Head of caudate nucleus (tissue), 42 donors: Measurements from ENCODE around the gene SC5D.

Source experiments
- DNase-seq, 42 donors: peaks; one replicate each; pipeline versions ENCODE4 v3.0.0 to v3.0.0-alpha.2; 2020 to 2021; ENCODE audit warnings: mixed read lengths in 7 of 42
- intact Hi-C: fragments of 100-400 bp; cut with DNase I; formaldehyde crosslinking; loops from one replicate; pipeline ENCODE4 v1.15.0; 2022

The SC5D gene

DNA sequence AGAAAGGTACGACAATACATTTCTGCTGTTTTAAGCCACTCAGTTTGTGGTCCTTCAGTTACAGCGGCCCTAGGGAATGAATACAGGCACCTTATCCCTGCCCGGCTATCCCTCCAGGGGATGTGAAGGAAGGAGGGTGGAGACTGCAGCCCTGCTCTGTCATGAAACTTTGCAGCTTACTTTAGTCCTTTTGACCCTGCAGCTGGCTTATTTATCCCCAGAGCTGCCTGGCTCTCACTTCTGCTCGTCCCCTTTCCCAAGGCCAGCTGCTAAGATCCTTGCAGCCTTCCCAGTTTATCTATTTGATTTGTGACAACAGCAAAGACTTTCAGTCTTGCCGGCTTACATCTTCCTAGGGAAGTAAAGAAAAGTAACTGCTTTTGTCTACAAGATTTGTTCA, 55.2 kb downstream of the SC5D start:
- no peak for DNase-seq
- intact Hi-C loops = no loop called here

DNA sequence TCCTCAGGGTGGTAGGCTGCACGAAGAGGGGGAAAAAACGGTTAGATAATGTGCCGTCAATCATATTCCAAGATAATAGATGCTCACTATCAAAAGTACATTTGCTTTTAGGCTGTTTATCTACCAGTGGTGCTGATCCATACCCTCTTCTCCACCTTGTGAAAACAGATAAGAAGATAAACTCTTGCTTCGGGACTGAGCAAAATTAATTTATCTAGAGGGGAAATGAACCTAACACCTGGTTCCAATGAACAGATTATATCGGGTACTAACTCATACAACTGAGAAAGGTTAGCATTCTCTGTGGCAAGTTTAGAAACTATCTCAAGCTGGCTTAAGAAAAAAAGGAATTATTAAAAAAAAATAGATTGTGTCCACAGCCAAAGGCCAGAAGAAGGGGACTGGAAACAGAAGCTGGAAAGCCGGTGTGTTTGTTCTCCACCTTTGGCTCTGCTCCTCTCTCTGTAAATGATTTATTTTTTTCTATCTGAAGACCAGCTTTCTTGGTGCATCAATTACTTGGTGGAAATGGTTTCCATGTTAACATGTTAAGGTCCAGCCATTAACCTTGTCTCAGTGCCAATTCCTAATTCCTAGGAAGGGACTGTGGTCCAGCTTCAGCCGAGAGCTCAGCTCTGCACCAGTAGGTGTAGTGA, 55.8 kb downstream of the SC5D start:
- intact Hi-C loops = no loop called here
- no peak for DNase-seq

DNA sequence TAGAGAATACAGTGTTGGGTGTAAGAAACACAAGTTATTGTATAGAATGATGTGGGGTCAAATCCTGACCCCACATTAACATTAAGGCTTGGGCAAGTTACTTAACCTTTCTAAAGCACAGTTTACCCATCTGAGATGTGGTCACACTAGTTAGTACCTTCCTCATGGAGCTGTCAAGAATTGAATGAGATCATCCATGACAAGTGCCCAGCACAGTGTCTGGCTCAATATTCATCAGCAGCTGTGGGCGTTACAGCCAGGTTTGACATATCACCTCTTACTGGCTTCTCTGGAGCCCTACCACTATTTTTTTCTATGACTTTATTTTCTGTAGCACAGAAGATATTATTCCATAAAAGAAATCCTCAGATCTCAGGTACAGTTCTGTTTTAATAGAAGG, 57.2 kb downstream of the SC5D start:
- DNase-seq = no peak
- intact Hi-C loops = no loop called here

GRCh38 chr11:121350314-121351082, 57.9 kb downstream of the SC5D start:
- no peak for DNase-seq
- intact Hi-C loops = no loop called here

DNA sequence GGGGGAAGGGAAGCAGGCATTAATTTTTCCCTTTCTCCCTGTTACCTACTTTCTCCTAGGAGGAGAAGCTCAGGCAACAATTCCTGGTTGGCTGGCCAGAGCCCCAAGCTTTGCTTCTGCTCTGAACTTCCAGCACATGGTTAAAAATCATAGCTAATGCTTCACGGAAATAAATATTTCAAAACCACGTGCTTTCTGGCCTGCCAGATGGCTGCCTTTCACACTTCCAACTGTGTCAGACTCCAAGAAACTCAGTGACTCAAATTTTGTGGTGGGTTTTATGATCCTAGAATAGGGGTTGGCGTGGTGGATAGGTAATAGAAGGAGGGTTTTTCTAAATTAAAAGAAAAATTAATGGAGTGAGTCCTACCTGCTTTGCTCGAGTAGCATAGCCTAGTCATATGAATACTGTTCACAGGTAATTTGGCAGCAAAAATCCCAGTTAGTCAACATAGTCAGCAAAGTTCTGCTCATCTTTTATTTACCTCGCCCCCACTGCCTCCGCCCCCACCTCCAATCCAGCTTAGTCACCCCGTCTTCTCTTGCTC, 58.6 kb downstream of the SC5D start:
- no peak for DNase-seq
- intact Hi-C loops = no loop called here

- intact Hi-C loops = no loop called here
- DNase-seq = peak in 41 of 42 donors; percentile 47 to 86 (median 72)
Measured at GRCh38 chr11:121352251-121352891, 59.8 kb downstream of the SC5D start.

- intact Hi-C loops = no loop called here
- DNase-seq = no peak
Measured at GRCh38 chr11:121354192-121354591, 61.6 kb downstream of the SC5D start.

- DNase-seq = no peak
- intact Hi-C loops = no loop called here
Measured at GRCh38 chr11:121356357-121356756, 63.8 kb downstream of the SC5D start.
